Panc1 (cell line): ENCODE results near the gene RIOX2. TPM values are rescaled to one million over a fixed set of nuclear protein-coding genes. Genes with fewer than 3 reads are reported as not detected.

Experiments
- ATAC-seq: fragments of 200-7000 bp; cut with Tn5 transposase; 2 replicates; pipeline ENCODE4 v1.9.1; 2020; ENCODE audit warnings: mild to moderate bottlenecking, moderate library complexity
- BruUV-seq: library from RNA; stranded (reverse); fragments of 400-500 nt; replicated peaks from 2 replicates; lab custom pipeline; 2021; lab: Mats Ljungman, UMichigan
- CTCF ChIA-PET: fragments of 300-600 bp; sonication (Branson Sonifier 250); formaldehyde crosslinking; loops from one replicate; lab custom pipeline; 2022; ENCODE audit warnings: antibody characterized with exemption; lab: Charles Lee
- POLR2A ChIA-PET: fragments of 300-600 bp; sonication (Branson Sonifier 250); formaldehyde crosslinking; loops from one replicate; lab custom pipeline; 2022; ENCODE audit warnings: antibody characterized with exemption; lab: Charles Lee
- DNase-seq: peaks from one replicate; pipeline ENCODE4 v3.0.0-alpha.2; 2010; ENCODE audit warnings: low read depth, low spot score
- H3K27ac ChIP-seq: 2 replicates; pipeline ENCODE4 v1.5.1; 2011; ENCODE audit warnings: mild to moderate bottlenecking, low read length, inconsistent platforms
- H3K27me3 ChIP-seq: fragments of 200-500 bp; sonication (Bioruptor generic); 2 replicates; pipeline ENCODE4 v1.6.0; 2014; ENCODE audit warnings: low read length, inconsistent platforms; ENCODE audit not compliant: control insufficient read depth, insufficient read depth
- H3K36me3 ChIP-seq: fragments of 200-500 bp; sonication (Bioruptor generic); 2 replicates; pipeline ENCODE4 v1.5.1; 2014; ENCODE audit warnings: inconsistent platforms, mild to moderate bottlenecking, low read length, moderate library complexity; ENCODE audit not compliant: control insufficient read depth, insufficient read depth
- H3K4me1 ChIP-seq: 2 replicates; pipeline ENCODE4 v1.5.1; 2011; ENCODE audit warnings: inconsistent platforms, mild to moderate bottlenecking, low read length, moderate library complexity; ENCODE audit not compliant: control insufficient read depth, insufficient read depth
- H3K4me3 ChIP-seq, 2 experiments: 2 replicates each; pipeline ENCODE4 v1.5.1; 2011 to 2012; ENCODE audit warnings: low read depth in 2 of 2, low read length in 2 of 2, mild to moderate bottlenecking in 2 of 2, inconsistent platforms in 1 of 2, moderate library complexity in 1 of 2
- H3K9me3 ChIP-seq: fragments of 200-500 bp; sonication (Bioruptor generic); 2 replicates; pipeline ENCODE4 v1.5.1; 2014; ENCODE audit warnings: low read depth, mild to moderate bottlenecking, inconsistent platforms, low read length, moderate library complexity; ENCODE audit not compliant: control insufficient read depth, insufficient read depth
- POLR2AphosphoS5 ChIP-seq: IDR thresholded peaks from 2 replicates; pipeline ENCODE4 v1.6.1; 2012; ENCODE audit warnings: mild to moderate bottlenecking, low read depth, low read length, moderate library complexity
- SIN3A ChIP-seq: IDR thresholded peaks from 2 replicates; pipeline ENCODE4 v1.6.1; 2012; ENCODE audit warnings: low read depth, mild to moderate bottlenecking, low read length, moderate library complexity, borderline replicate concordance; ENCODE audit not compliant: insufficient read depth
- TCF7L2 ChIP-seq: IDR thresholded peaks from 2 replicates; pipeline ENCODE4 v1.6.1; 2011; ENCODE audit warnings: mild to moderate bottlenecking, low read depth, low read length, inconsistent platforms
- in situ Hi-C: cut with HindIII; loops from 2 replicates; pipeline ENCODE4 v1.10.0; 2016; ENCODE audit warnings: low sequenced_read_pairs, low pct_unique_long_range_greater_than_20kb
- intact Hi-C: fragments of 100-400 bp; cut with micrococcal nuclease; formaldehyde crosslinking; loops from one replicate; pipeline ENCODE4 v1.10.0; 2022; ENCODE audit not compliant: unreplicated experiment
- total RNA-seq: library from RNA; stranded (reverse); gene quantifications from one replicate; pipeline ENCODE4 v1.2.1, GENCODE V29; 2021; ENCODE audit not compliant: unreplicated experiment
- TF ChIP-seq, protein P1 (sequence below): fragments of 450-650 bp; IDR thresholded peaks from 2 replicates; pipeline ENCODE4 v1.5.1; 2017; ENCODE audit warnings: mild to moderate bottlenecking
- TF ChIP-seq, protein P2 (sequence below), 2 experiments: IDR thresholded peaks; 2 replicates each; pipeline ENCODE4 v1.6.1; 2011 to 2012; ENCODE audit warnings: low read depth in 2 of 2, control low read depth in 1 of 2, low read length in 1 of 2, mild to moderate bottlenecking in 1 of 2, moderate library complexity in 1 of 2; ENCODE audit not compliant: insufficient read depth in 1 of 2

RIOX2 gene
- total RNA-seq, 1 experiment from 2014 or later = 44.1 TPM

DNA sequence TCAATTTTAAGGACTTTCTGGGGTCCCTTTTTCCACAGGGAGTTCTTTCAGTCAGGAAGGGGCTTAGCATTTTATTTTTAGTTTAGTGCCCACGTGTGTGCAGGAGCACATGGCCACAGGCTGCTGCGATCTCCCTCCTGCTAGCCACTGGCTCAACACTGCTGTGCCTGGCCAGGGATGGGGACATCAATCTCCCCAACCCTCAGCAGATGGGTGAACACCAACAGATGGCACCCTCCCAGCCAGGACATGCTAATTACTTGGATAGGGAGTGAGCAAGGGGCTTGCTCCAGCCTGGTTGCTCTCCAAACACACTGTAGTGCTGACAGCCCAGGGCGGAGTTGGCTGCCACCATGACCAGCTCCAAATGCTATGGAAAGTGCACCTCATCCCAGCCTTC lies 7.4 kb upstream of the RIOX2 start:
- intact Hi-C loops (no loop called here), in situ Hi-C loops (no loop called here)
- Histone ChIP-seq H3K4me3 (no peak overlapping the region), H3K4me1 (no peaks in the 10 kb centered on the region), H3K36me3 (no peaks in the 10 kb centered on the region), H3K27ac (no peak overlapping the region), H3K9me3 (no peaks in the 10 kb centered on the region), H3K27me3 (peaks cover 11% of the 10 kb centered on the region)
- no TSS peak for BruUV-seq
- TF ChIP-seq, protein P1, sequence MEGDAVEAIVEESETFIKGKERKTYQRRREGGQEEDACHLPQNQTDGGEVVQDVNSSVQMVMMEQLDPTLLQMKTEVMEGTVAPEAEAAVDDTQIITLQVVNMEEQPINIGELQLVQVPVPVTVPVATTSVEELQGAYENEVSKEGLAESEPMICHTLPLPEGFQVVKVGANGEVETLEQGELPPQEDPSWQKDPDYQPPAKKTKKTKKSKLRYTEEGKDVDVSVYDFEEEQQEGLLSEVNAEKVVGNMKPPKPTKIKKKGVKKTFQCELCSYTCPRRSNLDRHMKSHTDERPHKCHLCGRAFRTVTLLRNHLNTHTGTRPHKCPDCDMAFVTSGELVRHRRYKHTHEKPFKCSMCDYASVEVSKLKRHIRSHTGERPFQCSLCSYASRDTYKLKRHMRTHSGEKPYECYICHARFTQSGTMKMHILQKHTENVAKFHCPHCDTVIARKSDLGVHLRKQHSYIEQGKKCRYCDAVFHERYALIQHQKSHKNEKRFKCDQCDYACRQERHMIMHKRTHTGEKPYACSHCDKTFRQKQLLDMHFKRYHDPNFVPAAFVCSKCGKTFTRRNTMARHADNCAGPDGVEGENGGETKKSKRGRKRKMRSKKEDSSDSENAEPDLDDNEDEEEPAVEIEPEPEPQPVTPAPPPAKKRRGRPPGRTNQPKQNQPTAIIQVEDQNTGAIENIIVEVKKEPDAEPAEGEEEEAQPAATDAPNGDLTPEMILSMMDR = no peak
- TF ChIP-seq TCF7L2 (no peak), SIN3A (no peak), POLR2AphosphoS5 (no peak)
- TF ChIP-seq, protein P2, sequence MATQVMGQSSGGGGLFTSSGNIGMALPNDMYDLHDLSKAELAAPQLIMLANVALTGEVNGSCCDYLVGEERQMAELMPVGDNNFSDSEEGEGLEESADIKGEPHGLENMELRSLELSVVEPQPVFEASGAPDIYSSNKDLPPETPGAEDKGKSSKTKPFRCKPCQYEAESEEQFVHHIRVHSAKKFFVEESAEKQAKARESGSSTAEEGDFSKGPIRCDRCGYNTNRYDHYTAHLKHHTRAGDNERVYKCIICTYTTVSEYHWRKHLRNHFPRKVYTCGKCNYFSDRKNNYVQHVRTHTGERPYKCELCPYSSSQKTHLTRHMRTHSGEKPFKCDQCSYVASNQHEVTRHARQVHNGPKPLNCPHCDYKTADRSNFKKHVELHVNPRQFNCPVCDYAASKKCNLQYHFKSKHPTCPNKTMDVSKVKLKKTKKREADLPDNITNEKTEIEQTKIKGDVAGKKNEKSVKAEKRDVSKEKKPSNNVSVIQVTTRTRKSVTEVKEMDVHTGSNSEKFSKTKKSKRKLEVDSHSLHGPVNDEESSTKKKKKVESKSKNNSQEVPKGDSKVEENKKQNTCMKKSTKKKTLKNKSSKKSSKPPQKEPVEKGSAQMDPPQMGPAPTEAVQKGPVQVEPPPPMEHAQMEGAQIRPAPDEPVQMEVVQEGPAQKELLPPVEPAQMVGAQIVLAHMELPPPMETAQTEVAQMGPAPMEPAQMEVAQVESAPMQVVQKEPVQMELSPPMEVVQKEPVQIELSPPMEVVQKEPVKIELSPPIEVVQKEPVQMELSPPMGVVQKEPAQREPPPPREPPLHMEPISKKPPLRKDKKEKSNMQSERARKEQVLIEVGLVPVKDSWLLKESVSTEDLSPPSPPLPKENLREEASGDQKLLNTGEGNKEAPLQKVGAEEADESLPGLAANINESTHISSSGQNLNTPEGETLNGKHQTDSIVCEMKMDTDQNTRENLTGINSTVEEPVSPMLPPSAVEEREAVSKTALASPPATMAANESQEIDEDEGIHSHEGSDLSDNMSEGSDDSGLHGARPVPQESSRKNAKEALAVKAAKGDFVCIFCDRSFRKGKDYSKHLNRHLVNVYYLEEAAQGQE (IDR thresholded peaks at IDR 0.05; ENCODE audit: insufficient read depth in 1 of 2, low read depth in 2 of 2, low read length in 1 of 2) = no peak
- ChIA-PET POLR2A (no interaction called here), CTCF (no interaction called here)
- no peak for DNase-seq
- ATAC-seq = no peak

DNA sequence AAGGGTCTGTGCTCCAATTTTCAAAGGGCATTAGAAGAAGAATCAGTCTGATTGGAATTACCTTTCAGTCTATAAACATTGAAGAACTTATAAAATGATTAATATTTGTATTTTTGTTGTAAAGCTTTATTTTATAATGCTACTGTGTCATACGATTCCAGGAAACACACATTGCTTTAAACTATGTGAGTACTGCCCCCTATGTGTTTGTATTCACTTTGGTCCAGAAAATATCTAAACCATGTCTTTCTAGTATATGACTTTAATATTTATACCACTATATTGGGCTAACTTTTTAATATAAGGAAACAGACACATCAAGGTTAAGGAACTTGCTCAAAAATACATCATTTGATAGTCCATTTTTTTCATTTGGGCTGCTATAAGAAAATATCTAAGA lies 3.2 kb upstream of the RIOX2 start:
- in situ Hi-C loops (no loop called here), intact Hi-C loops (no loop called here)
- Histone ChIP-seq H3K4me3 (no peak overlapping the region), H3K27me3 (no peaks in the 10 kb centered on the region; the same call in 1 of the 2 replicates), H3K9me3 (no peaks in the 10 kb centered on the region), H3K27ac (no peak overlapping the region), H3K36me3 (no peaks in the 10 kb centered on the region), H3K4me1 (peaks cover 15% of the 10 kb centered on the region)
- ChIA-PET CTCF (no interaction called here), POLR2A (no interaction called here)
- no peak for DNase-seq
- no peak for ATAC-seq
- BruUV-seq = no TSS peak
- TF ChIP-seq TCF7L2 = no peak
- TF ChIP-seq, protein P1 = no peak; the same call in 1 of the 2 replicates
- TF ChIP-seq SIN3A = no peak
- TF ChIP-seq, protein P2 (IDR thresholded peaks at IDR 0.05; ENCODE audit: insufficient read depth in 1 of 2, low read depth in 2 of 2, low read length in 1 of 2) = no peak
- no peak for TF ChIP-seq POLR2AphosphoS5
